Spleen (tissue), 11 donors: ENCODE results near the gene SLC19A2. TPM values are rescaled to one million over a fixed set of nuclear protein-coding genes. Genes with fewer than 3 reads are reported as not detected.

Experiments
- DNase-seq: peaks from one replicate; pipeline ENCODE4 v3.0.0-alpha.2; 2020
- H3K27ac ChIP-seq, 8 donors: fragments of 200-600 bp; sonication (generic) in 7 of 8; 1 replicate in 4 of 8; 2 replicates in 4 of 8; pipeline versions ENCODE4 v1.5.0 to v1.8.0; 2016 to 2021; ENCODE audit warnings: inconsistent platforms in 4 of 8, mild to moderate bottlenecking in 4 of 8, moderate library complexity in 1 of 8
- H3K27me3 ChIP-seq, 7 donors: fragments of 200-600 bp; sonication (generic) in 6 of 7; replicated peaks in 1 of 7; 1 replicate in 4 of 7; 2 replicates in 3 of 7; pipeline versions ENCODE4 v1.5.0 to v1.8.0; 2016 to 2021; ENCODE audit warnings: inconsistent platforms in 3 of 7, mild to moderate bottlenecking in 1 of 7
- H3K36me3 ChIP-seq, 6 donors: fragments of 200-600 bp; sonication (generic) in 5 of 6; 1 replicate in 4 of 6; 2 replicates in 2 of 6; pipeline versions ENCODE4 v1.5.0 to v1.8.0; 2016 to 2021; ENCODE audit warnings: inconsistent platforms in 2 of 6
- H3K4me1 ChIP-seq, 6 donors: fragments of 200-600 bp; sonication (generic) in 5 of 6; 1 replicate in 3 of 6; 2 replicates in 3 of 6; pipeline versions ENCODE4 v1.5.0 to v1.8.0; 2016 to 2021; ENCODE audit warnings: inconsistent platforms in 3 of 6
- H3K4me3 ChIP-seq, 8 donors: fragments of 200-600 bp; sonication (generic) in 7 of 8; 1 replicate in 4 of 8; 2 replicates in 4 of 8; pipeline versions ENCODE4 v1.5.0 to v1.8.0; 2016 to 2021; ENCODE audit warnings: inconsistent platforms in 4 of 8, mild to moderate bottlenecking in 4 of 8, moderate library complexity in 2 of 8
- H3K9me3 ChIP-seq, 8 donors: fragments of 200-600 bp; sonication (generic) in 7 of 8; 1 replicate in 4 of 8; 2 replicates in 4 of 8; pipeline versions ENCODE4 v1.5.0 to v1.8.0; 2016 to 2021; ENCODE audit warnings: inconsistent platforms in 4 of 8
- POLR2A ChIP-seq, 3 donors: fragments of 450-650 bp; IDR thresholded peaks; one replicate each; pipeline ENCODE4 v1.5.1; 2017; ENCODE audit warnings: antibody characterized with exemption in 3 of 3, mild to moderate bottlenecking in 1 of 3
- POLR2AphosphoS5 ChIP-seq, 3 donors: sonication (generic); formaldehyde crosslinking; IDR thresholded peaks; one replicate each; pipeline ENCODE4 v1.5.1; 2017; ENCODE audit warnings: antibody characterized with exemption in 3 of 3
- WGBS, 5 donors: extraction: QIAGEN DNeasy Blood & Tissue Kit in 3 of 5; methylation state at CpG; one replicate each; pipeline versions ENCODE4 v1.1.5 to v1.1.7; 2013 to 2018; 5-methylcytosine and 5-hydroxymethylcytosine counted together
- intact Hi-C: fragments of 100-400 bp; cut with DNase I; formaldehyde crosslinking; loops from one replicate; pipeline ENCODE4 v1.15.0; 2023; ENCODE audit warnings: low total_unique reads
- polyA plus RNA-seq, 3 donors: library from polyadenylated mRNA; stranded (reverse); fragments of 200-250 nt; gene quantifications; one replicate each; pipeline ENCODE4 v1.2.1, GENCODE V29; 2013
- small RNA-seq, 4 donors: library from RNA; depleted of rRNA; stranded (forward); fragments of <200 nt; gene quantifications; one replicate each; pipeline ENCODE3, GENCODE V24; 2016
- total RNA-seq, 7 donors: library from RNA; depleted of rRNA in 3 of 7; stranded (reverse); fragments of >200 nt in 3 of 7; fragmentation: NEBNext Ultra II Directional in 4 of 7; extraction: Animal tissue kit (Norgen Biotek cat#: 25700) in 4 of 7; gene quantifications; one replicate each; pipeline versions ENCODE4 v1.1.0 to v1.2.1, GENCODE V29; 2016 to 2021
- TF ChIP-seq, protein P1 (sequence below), 11 experiments: fragments of 200-600 bp in 7 of 11; fragments of 450-650 bp in 4 of 11; sonication (generic) in 4 of 11; IDR thresholded peaks in 8 of 11; conservative IDR thresholded peaks in 3 of 11; 1 replicate in 7 of 11; 2 replicates in 4 of 11; pipeline versions ENCODE4 v1.4.0 to v1.8.0; 2016 to 2021; ENCODE audit warnings: antibody characterized with exemption in 11 of 11, inconsistent platforms in 4 of 11, mild to moderate bottlenecking in 1 of 11
- donor health status: healthy with polysubstance abuse.
- donor health status: DM: no; HTN: no; CAD: no; lungs with moderate emphysema.
- donor health status: DM: no; HTN: no; CAD: no.
- donor health status: Bipolar disorder and iron deficiency.
- donor health status: healthy.
- donor health status: DM: no; HTN: no; CAD: no.
- donor health status: DM: yes; HTN: yes; CAD: no.

SLC19A2 gene
- total and polyA plus RNA-seq, 10 donors = 2.0 to 6.7 (median 3.6) TPM

DNA sequence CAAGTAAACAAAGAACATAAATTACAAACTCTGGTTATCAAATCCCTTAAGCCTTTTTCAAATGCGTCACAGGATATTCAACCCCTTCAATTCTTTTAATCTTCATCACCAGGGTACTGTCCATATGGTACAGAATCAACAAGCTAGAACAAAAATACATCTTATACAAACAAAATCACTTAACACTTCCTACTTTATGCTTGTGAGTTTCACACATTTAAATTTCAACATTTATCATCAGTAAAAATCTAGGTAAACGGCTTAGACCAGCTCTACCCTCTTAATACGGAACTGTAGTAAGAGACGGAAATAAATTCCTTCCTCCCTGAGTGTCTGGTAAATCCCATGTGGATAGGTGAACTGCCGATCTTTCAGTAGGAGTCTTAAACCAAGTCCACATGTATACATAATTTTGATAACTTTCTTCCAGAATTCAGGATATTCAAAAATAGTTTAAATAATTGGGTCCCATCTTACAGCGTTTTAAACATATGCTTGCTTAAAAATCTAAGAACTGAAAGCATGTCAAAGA, 59.5 kb downstream of the SLC19A2 start:
- TF ChIP-seq POLR2A (IDR thresholded peaks at IDR 0.05) = no peak
- TF ChIP-seq POLR2AphosphoS5 (IDR thresholded peaks at IDR 0.05) = no peak
- TF ChIP-seq, protein P1, sequence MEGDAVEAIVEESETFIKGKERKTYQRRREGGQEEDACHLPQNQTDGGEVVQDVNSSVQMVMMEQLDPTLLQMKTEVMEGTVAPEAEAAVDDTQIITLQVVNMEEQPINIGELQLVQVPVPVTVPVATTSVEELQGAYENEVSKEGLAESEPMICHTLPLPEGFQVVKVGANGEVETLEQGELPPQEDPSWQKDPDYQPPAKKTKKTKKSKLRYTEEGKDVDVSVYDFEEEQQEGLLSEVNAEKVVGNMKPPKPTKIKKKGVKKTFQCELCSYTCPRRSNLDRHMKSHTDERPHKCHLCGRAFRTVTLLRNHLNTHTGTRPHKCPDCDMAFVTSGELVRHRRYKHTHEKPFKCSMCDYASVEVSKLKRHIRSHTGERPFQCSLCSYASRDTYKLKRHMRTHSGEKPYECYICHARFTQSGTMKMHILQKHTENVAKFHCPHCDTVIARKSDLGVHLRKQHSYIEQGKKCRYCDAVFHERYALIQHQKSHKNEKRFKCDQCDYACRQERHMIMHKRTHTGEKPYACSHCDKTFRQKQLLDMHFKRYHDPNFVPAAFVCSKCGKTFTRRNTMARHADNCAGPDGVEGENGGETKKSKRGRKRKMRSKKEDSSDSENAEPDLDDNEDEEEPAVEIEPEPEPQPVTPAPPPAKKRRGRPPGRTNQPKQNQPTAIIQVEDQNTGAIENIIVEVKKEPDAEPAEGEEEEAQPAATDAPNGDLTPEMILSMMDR (IDR thresholded peaks at IDR 0.05 in 8 of 11, conservative IDR thresholded peaks at IDR 0.05 in 3 of 11) = no peak
- 66 to 79% (median 71%) methylated on average over 6 of the region's 6 CpGs for WGBS, 5 donors
- intact Hi-C loops = no loop called here
- Histone ChIP-seq H3K27me3 (peaks cover 0 to 59% (median 16%) of the 10 kb centered on the region in 7 donors), H3K9me3 (no peaks in the 10 kb centered on the region), H3K4me3 (no peak overlapping the region), H3K4me1 (peaks cover 0 to 11% (median 8%) of the 10 kb centered on the region in 6 donors), H3K27ac (no peak overlapping the region), H3K36me3 (no peaks in the 10 kb centered on the region)
- no peak for DNase-seq

DNA sequence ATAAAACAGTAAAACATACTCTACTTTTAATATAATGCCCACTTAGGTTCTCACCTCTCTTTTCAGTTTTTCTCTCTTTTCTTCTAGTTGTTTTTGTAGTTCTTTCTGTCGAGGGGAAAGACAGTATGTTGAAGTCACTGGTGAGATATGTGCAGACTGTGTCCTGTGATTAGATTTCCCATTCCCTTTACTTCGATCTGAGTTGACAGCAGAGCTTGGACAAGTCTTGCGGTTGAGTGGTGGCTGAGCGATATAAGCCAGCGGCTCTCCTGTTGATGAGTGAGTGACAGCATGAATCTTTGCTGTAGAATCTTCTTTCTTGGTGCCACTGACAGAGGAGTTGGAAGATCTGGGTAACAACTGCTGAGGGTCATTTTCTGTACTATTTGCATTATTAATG, 64.4 kb downstream of the SLC19A2 start:
- WGBS, 5 donors = 82 to 92% (median 89%) methylated on average over 5 of the region's 5 CpGs
- Histone ChIP-seq H3K4me1 (no peaks in the 10 kb centered on the region), H3K27me3 (peaks cover 0 to 22% (median 3%) of the 10 kb centered on the region in 7 donors), H3K27ac (no peak overlapping the region), H3K4me3 (no peak overlapping the region), H3K9me3 (no peaks in the 10 kb centered on the region), H3K36me3 (no peaks in the 10 kb centered on the region)
- no peak for DNase-seq
- no peak for TF ChIP-seq POLR2A (IDR thresholded peaks at IDR 0.05)
- TF ChIP-seq, protein P1 (IDR thresholded peaks at IDR 0.05 in 8 of 11, conservative IDR thresholded peaks at IDR 0.05 in 3 of 11) = no peak
- TF ChIP-seq POLR2AphosphoS5 (IDR thresholded peaks at IDR 0.05) = no peak
- intact Hi-C loops = no loop called here

DNA sequence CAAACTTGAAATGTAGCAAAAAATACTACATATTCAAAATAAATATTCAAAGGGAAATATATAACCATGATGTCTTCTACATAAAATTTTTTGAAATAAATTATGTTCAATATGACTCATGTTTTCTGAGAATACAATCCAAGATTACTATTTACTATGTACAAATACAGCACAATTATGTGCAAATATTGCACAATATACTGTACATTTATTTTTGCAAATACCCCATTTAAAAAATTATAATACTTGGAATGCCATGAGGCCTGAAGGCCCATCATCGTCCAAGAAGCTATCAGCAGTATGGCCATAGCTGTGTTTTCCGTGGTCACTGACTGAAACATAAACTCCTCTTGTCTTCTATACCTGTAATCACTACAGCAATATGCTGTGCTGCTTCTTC, 70.8 kb downstream of the SLC19A2 start:
- 90 to 100% (median 97%) methylated on average over 2 of the region's 2 CpGs for WGBS, 5 donors
- DNase-seq = no peak

More for the DNA sequence above, 70.8 kb downstream of the SLC19A2 start:
- Histone ChIP-seq H3K4me1 (no peaks in the 10 kb centered on the region), H3K9me3 (peaks cover 0 to 42% (median 37%) of the 10 kb centered on the region in 8 donors), H3K4me3 (no peak overlapping the region), H3K36me3 (no peaks in the 10 kb centered on the region), H3K27me3 (no peaks in the 10 kb centered on the region), H3K27ac (no peak overlapping the region)
- TF ChIP-seq POLR2AphosphoS5 (IDR thresholded peaks at IDR 0.05) (no peak), POLR2A (IDR thresholded peaks at IDR 0.05) (no peak)
- intact Hi-C loops = no loop called here

Small RNA genes lying within 50 kb of the gene (small RNA-seq; reads per million reads assigned to genes)
- 0 reads per million in 4 donors for gene AL021068.2

Other genes starting within 250 kb of the SLC19A2 start
- 10 to 100 TPM in 5 of 7 donors, 1 to 10 TPM in 2; 7.6 to 22.0 (median 13.2) TPM for gene NME7, start 118.1 kb downstream of the SLC19A2 start, total RNA-seq
- gene NME7, start 118.1 kb downstream of the SLC19A2 start, polyA plus RNA-seq = 1 to 10 TPM; 4.0 to 8.0 (median 5.5) TPM
- 10 to 100 TPM; 16.9 to 33.8 (median 23.0) TPM for gene BLZF1, start 117.7 kb downstream of the SLC19A2 start, total RNA-seq
- gene BLZF1, start 117.7 kb downstream of the SLC19A2 start, polyA plus RNA-seq = 1 to 10 TPM; 5.6 to 8.2 (median 6.8) TPM
- gene CCDC181, start 58.5 kb downstream of the SLC19A2 start, total RNA-seq = not detected
- under 1 TPM in 1 of 3 donors, not detected in 2; 0.03 TPM for gene CCDC181, start 58.5 kb downstream of the SLC19A2 start, polyA plus RNA-seq
- gene F5, start 100.5 kb upstream of the SLC19A2 start, total RNA-seq = 10 to 100 TPM in 2 of 7 donors, 1 to 10 TPM in 5; 5.1 to 34.5 (median 7.7) TPM
- gene F5, start 100.5 kb upstream of the SLC19A2 start, polyA plus RNA-seq = 1 to 10 TPM; 1.7 to 2.3 (median 2.3) TPM
- gene SELP, start 144.2 kb upstream of the SLC19A2 start, total RNA-seq = 1 to 10 TPM; 3.1 to 7.6 (median 4.7) TPM
- 1 to 10 TPM in 2 of 3 donors, under 1 TPM in 1; 0.97 to 1.3 (median 1.2) TPM for gene SELP, start 144.2 kb upstream of the SLC19A2 start, polyA plus RNA-seq
- gene SELL, start 225.7 kb upstream of the SLC19A2 start, total RNA-seq = 100 to 1,000 TPM; 128 to 409 (median 176) TPM
- 100 to 1,000 TPM; 127 to 157 (median 127) TPM for gene SELL, start 225.7 kb upstream of the SLC19A2 start, polyA plus RNA-seq
- 1 to 10 TPM in 1 of 7 donors, under 1 TPM in 1, not detected in 5; 0.40 to 2.9 TPM for gene SELE, start 248.1 kb upstream of the SLC19A2 start, total RNA-seq
- under 1 TPM; 0.04 to 0.29 (median 0.11) TPM for gene SELE, start 248.1 kb upstream of the SLC19A2 start, polyA plus RNA-seq